H1 (cell line): Measurements from ENCODE around the gene PCDH19. TPM values are rescaled to one million over a fixed set of nuclear protein-coding genes. Genes with fewer than 3 reads are reported as not detected.

Experiments used
- CTCF ChIA-PET: fragments of 300-600 bp; sonication (Branson Sonifier 250); formaldehyde crosslinking; loops from one replicate; lab custom pipeline; 2021; ENCODE audit not compliant: partially characterized antibody; lab: Charles Lee
- POLR2A ChIA-PET: fragments of 300-600 bp; sonication (Branson Sonifier 250); formaldehyde crosslinking; loops from one replicate; lab custom pipeline; 2021; ENCODE audit warnings: inconsistent platforms; ENCODE audit not compliant: partially characterized antibody; lab: Charles Lee
- DNase-seq, 2 experiments: peaks; one replicate each; pipeline versions ENCODE4 v3.0.0 to v3.0.0-alpha.2; 2010 to 2022; ENCODE audit warnings: low spot score in 2 of 2, low read depth in 1 of 2, mixed read lengths in 1 of 2
- FAIRE-seq: peaks from 2 replicates; lab custom pipeline; 2011; peaks lifted over from hg19 to GRCh38; lab: Jason Lieb, UNC
- H2AFZ ChIP-seq: 2 replicates; pipeline ENCODE4 v1.8.1; 2012; ENCODE audit warnings: low read length, inconsistent platforms
- H2AK5ac ChIP-seq: 2 replicates; pipeline ENCODE4 v1.6.1; 2013; ENCODE audit warnings: low read depth, low read length
- H2BK120ac ChIP-seq: replicated peaks from 2 replicates; pipeline ENCODE3; 2013; ENCODE audit warnings: low read depth, low read length, inconsistent platforms
- H2BK12ac ChIP-seq: 2 replicates; pipeline ENCODE4 v1.6.1; 2013; ENCODE audit warnings: low read depth, low read length
- H2BK15ac ChIP-seq: 2 replicates; pipeline ENCODE4 v1.6.1; 2013; ENCODE audit warnings: low read length
- H2BK20ac ChIP-seq: 2 replicates; pipeline ENCODE4 v1.6.1; 2013; ENCODE audit warnings: low read length
- H2BK5ac ChIP-seq: 2 replicates; pipeline ENCODE4 v1.6.1; 2013; ENCODE audit warnings: low read depth, low read length
- H3K14ac ChIP-seq: 2 replicates; pipeline ENCODE4 v1.6.1; 2013; ENCODE audit warnings: inconsistent platforms; ENCODE audit not compliant: insufficient read length
- H3K18ac ChIP-seq: 2 replicates; pipeline ENCODE4 v1.6.1; 2013; ENCODE audit warnings: low read length; ENCODE audit errors: extremely low read depth
- H3K23ac ChIP-seq: 2 replicates; pipeline ENCODE4 v1.6.1; 2013; ENCODE audit warnings: inconsistent platforms; ENCODE audit not compliant: insufficient read length
- H3K23me2 ChIP-seq: 2 replicates; pipeline ENCODE4 v1.6.1; 2013; ENCODE audit warnings: low read depth, low read length
- H3K27ac ChIP-seq: 2 replicates; pipeline ENCODE4 v1.6.1; 2011; ENCODE audit warnings: low read depth, low read length, inconsistent platforms
- H3K27me3 ChIP-seq, 4 experiments: replicated peaks in 1 of 4; 1 replicate in 1 of 4; 2 replicates in 3 of 4; pipeline versions ENCODE4 v1.6.1 to v1.8.1; 2011 to 2013; ENCODE audit warnings: low read length in 3 of 4, mild to moderate bottlenecking in 3 of 4, inconsistent platforms in 2 of 4, mixed read lengths in 2 of 4, moderate library complexity in 1 of 4; ENCODE audit not compliant: control insufficient read depth in 3 of 4, insufficient read depth in 3 of 4; ENCODE audit errors: extremely low read depth in 1 of 4
- H3K36me3 ChIP-seq, 4 experiments: 2 replicates each; pipeline versions ENCODE4 v1.6.1 to v1.8.1; 2011 to 2013; ENCODE audit warnings: mild to moderate bottlenecking in 4 of 4, low read length in 3 of 4, moderate library complexity in 2 of 4, control low read depth in 1 of 4, inconsistent platforms in 1 of 4; ENCODE audit not compliant: insufficient read depth in 4 of 4, control insufficient read depth in 2 of 4
- H3K4ac ChIP-seq: replicated peaks from 2 replicates; pipeline ENCODE3; 2013; ENCODE audit warnings: low read length, low read depth, mixed read lengths, inconsistent platforms; ENCODE audit not compliant: insufficient read length
- H3K4me1 ChIP-seq, 4 experiments: replicated peaks in 1 of 4; 1 replicate in 1 of 4; 2 replicates in 3 of 4; pipeline versions ENCODE4 v1.6.1 to v1.8.1; 2011 to 2013; ENCODE audit warnings: low read length in 3 of 4, inconsistent platforms in 2 of 4, mixed read lengths in 1 of 4; ENCODE audit not compliant: insufficient read depth in 4 of 4, control insufficient read depth in 3 of 4
- H3K4me2 ChIP-seq, 2 experiments: 2 replicates each; pipeline versions ENCODE4 v1.6.1 to v1.8.1; 2011 to 2013; ENCODE audit warnings: low read depth in 2 of 2, low read length in 2 of 2, control low read depth in 1 of 2, inconsistent platforms in 1 of 2, mild to moderate bottlenecking in 1 of 2; ENCODE audit not compliant: insufficient read depth in 1 of 2
- H3K4me3 ChIP-seq, 4 experiments: fragments of 200-600, 300-600 bp in 1 of 4; sonication (generic), shearing (Covaris generic), sonication (Bioruptor Twin) in 1 of 4; 2 replicates each; pipeline versions ENCODE4 v1.5.1 to v1.8.1; 2011 to 2016; ENCODE audit warnings: low read length in 4 of 4, low read depth in 3 of 4, control low read depth in 2 of 4, inconsistent platforms in 2 of 4, mild to moderate bottlenecking in 2 of 4, mixed read lengths in 1 of 4, moderate library complexity in 1 of 4; ENCODE audit not compliant: insufficient read depth in 2 of 4; ENCODE audit errors: extremely low read depth in 1 of 4
- H3K56ac ChIP-seq: replicated peaks from 2 replicates; pipeline ENCODE3; 2013; ENCODE audit warnings: low read depth, mild to moderate bottlenecking, mixed read lengths, low read length, inconsistent platforms; ENCODE audit not compliant: insufficient read length
- H3K79me1 ChIP-seq: 2 replicates; pipeline ENCODE4 v1.6.1; 2013; ENCODE audit warnings: low read depth, low read length, control low read depth
- H3K79me2 ChIP-seq, 2 experiments: 2 replicates each; pipeline versions ENCODE4 v1.6.1 to v1.8.1; 2012 to 2013; ENCODE audit warnings: low read length in 2 of 2, mild to moderate bottlenecking in 2 of 2, inconsistent platforms in 1 of 2; ENCODE audit not compliant: insufficient read depth in 2 of 2, control insufficient read depth in 1 of 2
- H3K9ac ChIP-seq, 4 experiments: replicated peaks in 1 of 4; 1 replicate in 1 of 4; 2 replicates in 3 of 4; pipeline versions ENCODE4 v1.6.1 to v1.8.1; 2011 to 2013; ENCODE audit warnings: low read depth in 3 of 4, low read length in 3 of 4, control low read depth in 2 of 4, mild to moderate bottlenecking in 2 of 4, moderate library complexity in 2 of 4, inconsistent platforms in 1 of 4; ENCODE audit errors: extremely low read depth in 1 of 4
- H3K9me3 ChIP-seq, 2 experiments: 2 replicates each; pipeline versions ENCODE4 v1.6.1 to v1.8.1; 2012 to 2013; ENCODE audit warnings: mild to moderate bottlenecking in 2 of 2, moderate library complexity in 2 of 2, control low read depth in 1 of 2, inconsistent platforms in 1 of 2, low read depth in 1 of 2, low read length in 1 of 2, mixed read lengths in 1 of 2; ENCODE audit not compliant: insufficient read depth in 2 of 2
- H4K20me1 ChIP-seq, 2 experiments: replicated peaks in 1 of 2; 2 replicates each; pipeline versions ENCODE3 to v1.8.1; 2011 to 2013; ENCODE audit warnings: inconsistent platforms in 2 of 2, low read length in 2 of 2, mild to moderate bottlenecking in 1 of 2; ENCODE audit not compliant: insufficient read depth in 2 of 2, control insufficient read depth in 1 of 2
- H4K5ac ChIP-seq: 2 replicates; pipeline ENCODE4 v1.6.1; 2013; ENCODE audit warnings: low read length, low read depth, mixed read lengths, inconsistent platforms; ENCODE audit not compliant: insufficient read length
- H4K8ac ChIP-seq: 2 replicates; pipeline ENCODE4 v1.8.0; 2013; ENCODE audit warnings: mild to moderate bottlenecking, moderate library complexity, low read length, inconsistent platforms; ENCODE audit not compliant: insufficient read depth; ENCODE audit errors: extremely low read depth
- H4K91ac ChIP-seq: replicated peaks from 2 replicates; pipeline ENCODE3; 2013; ENCODE audit warnings: low read length, mixed read lengths, inconsistent platforms; ENCODE audit not compliant: insufficient read length
- ASH2L ChIP-seq: fragments of 200-600, 300-600 bp; sonication (generic); IDR thresholded peaks from one replicate; pipeline ENCODE4 v1.7.1; 2017; ENCODE audit warnings: low read length
- CBX5 ChIP-seq: fragments of 300-800, 300-1000 bp; sonication (generic); IDR thresholded peaks from 2 replicates; pipeline ENCODE4 v1.7.1; 2016; ENCODE audit warnings: antibody characterized with exemption, low read length, low read depth
- CHD1 ChIP-seq: IDR thresholded peaks from 2 replicates; pipeline ENCODE4 v1.6.1; 2012; ENCODE audit warnings: low read depth, low read length, improper control_type of control experiment
- CREB1 ChIP-seq: IDR thresholded peaks from 2 replicates; pipeline ENCODE4 v1.6.1; 2012; ENCODE audit warnings: inconsistent platforms
- JUN ChIP-seq: IDR thresholded peaks from 2 replicates; pipeline ENCODE4 v1.6.1; 2011; ENCODE audit warnings: low read depth, mild to moderate bottlenecking, improper control_type of control experiment, low read length
- KDM4A ChIP-seq: IDR thresholded peaks from one replicate; pipeline ENCODE4 v1.7.1; 2012; ENCODE audit warnings: low read depth, mild to moderate bottlenecking, moderate library complexity, low read length, inconsistent platforms; ENCODE audit not compliant: severe bottlenecking
- MAFK ChIP-seq: IDR thresholded peaks from 2 replicates; pipeline ENCODE4 v1.6.1; 2012; ENCODE audit warnings: low read depth, mild to moderate bottlenecking, improper control_type of control experiment, low read length
- SAP30 ChIP-seq: fragments of 300-600 bp; sonication (generic); IDR thresholded peaks from 2 replicates; pipeline ENCODE4 v1.7.1; 2012; ENCODE audit warnings: low read length, moderate library complexity, mild to moderate bottlenecking, inconsistent platforms; ENCODE audit not compliant: insufficient read depth, insufficient replicate concordance
- SIN3A ChIP-seq, 2 experiments: IDR thresholded peaks in 1 of 2; conservative IDR thresholded peaks in 1 of 2; 2 replicates each; pipeline ENCODE4 v1.6.1; 2011 to 2012; ENCODE audit warnings: low read length in 2 of 2, improper control_type of control experiment in 1 of 2, low read depth in 1 of 2, mild to moderate bottlenecking in 1 of 2
- SRF ChIP-seq: IDR thresholded peaks from 2 replicates; pipeline ENCODE4 v1.6.1; 2011; ENCODE audit warnings: mild to moderate bottlenecking, low read depth, low read length, moderate library complexity
- WGBS, 2 experiments: shearing (Covaris generic) in 1 of 2; methylation state at CpG; one replicate each; pipeline versions ENCODE4 v1.1.6 to v1.1.7; 2013 to 2015; ENCODE audit warnings: low lambda C conversion rate in 2 of 2, mixed read lengths in 2 of 2, inconsistent platforms in 1 of 2, low coverage in 1 of 2, missing lambda C conversion rate in 1 of 2; ENCODE audit not compliant: insufficient replicate concordance in 2 of 2, insufficient coverage in 1 of 2, insufficient read length in 1 of 2; ENCODE audit errors: extremely low coverage in 1 of 2, missing lambda C conversion rate in 1 of 2; 5-methylcytosine and 5-hydroxymethylcytosine counted together
- polyA plus RNA-seq, 7 experiments: library from polyadenylated mRNA; depleted of rRNA in 3 of 7; stranded (reverse) in 5 of 7; unstranded in 2 of 7; fragments of >200 nt in 5 of 7; fragments of 200-250 nt in 2 of 7; gene quantifications; 1 replicate in 5 of 7; 2 replicates in 1 of 7; 4 replicates in 1 of 7; pipeline versions ENCODE4 v1.2.1 to v1.2.3, GENCODE V29; 2011 to 2013; ENCODE audit warnings: missing spikeins in 2 of 7, mixed read lengths in 2 of 7
- total RNA-seq: library from RNA; stranded (reverse); fragmentation: NEBNext Ultra II Directional; extraction: Animal tissue kit (Norgen Biotek cat#: 25700); gene quantifications from 2 replicates; pipeline ENCODE4 v1.2.1, GENCODE V29; 2021

Gene PCDH19
- total and polyA plus RNA-seq, 2 of the 8 experiments (the other 6 are each of a cell fraction or from before 2014, with no cell fraction given): 0.12 to 1.2 TPM

DNA sequence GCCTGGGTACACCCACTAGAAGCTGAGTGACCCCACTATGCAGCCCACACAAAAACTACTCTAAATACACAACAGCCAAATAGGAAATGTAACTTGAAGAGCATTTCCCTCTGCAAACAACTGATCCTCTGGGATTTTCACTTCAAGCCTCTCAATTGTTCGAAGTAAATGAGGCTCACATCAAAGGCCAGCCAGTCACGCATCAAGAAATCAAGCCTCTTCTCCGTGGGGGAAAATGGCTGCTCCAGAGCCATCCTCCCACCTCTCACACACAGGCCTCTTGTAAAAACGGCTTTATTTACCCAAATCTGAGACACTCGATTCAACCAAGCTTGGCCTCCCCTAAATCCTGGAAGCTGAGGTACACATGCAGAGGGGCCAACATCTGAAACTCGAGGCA lies 14.3 kb downstream of the PCDH19 start:
- no peak overlapping the region for H3K56ac ChIP-seq
- H4K8ac ChIP-seq: no peak overlapping the region
- no peak overlapping the region for H2BK20ac ChIP-seq
- no peaks in the 10 kb centered on the region for H3K36me3 ChIP-seq
- no peak overlapping the region for H4K5ac ChIP-seq
- no peak overlapping the region for H3K9ac ChIP-seq
- H4K20me1 ChIP-seq: no peaks in the 10 kb centered on the region
- H2BK12ac ChIP-seq: no peak overlapping the region
- no peak overlapping the region for H3K14ac ChIP-seq
- no peak overlapping the region for H3K27ac ChIP-seq
- POLR2A ChIA-PET: interaction anchor here (1.0 to 1.6 kb wide), 2 partner anchors 12 to 14 kb away, joined by 7 to 8 read pairs; partner anchors contain the start of gene PCDH19
- 18% methylated on average over 2 of the region's 6 CpGs; no CpG with 5 or more reads in 1 of the 2 experiments for WGBS, 2 experiments
- FAIRE-seq (no peak), DNase-seq (no peak)
- no peak overlapping the region for H2BK5ac ChIP-seq
- H3K27me3 ChIP-seq: peaks cover 13 to 41% (median 29%) of the 10 kb centered on the region in 4 experiments
- peak overlapping the region; percentile 13 to 48; a peak in 3 of 4 replicates for H3K4me2 ChIP-seq
- H3K23me2 ChIP-seq: no peaks in the 10 kb centered on the region
- TF ChIP-seq CHD1 (no peak), KDM4A (no peak), CREB1 (no peak), MAFK (no peak), ASH2L (no peak), SRF (no peak), CBX5 (no peak), JUN (no peak), SAP30 (no peak), SIN3A (conservative IDR thresholded peaks at IDR 0.05 in 1 of 2, IDR thresholded peaks at IDR 0.05 in 1 of 2; ENCODE audit: low read depth in 1 of 2, low read length in 2 of 2) (no peak)
- H2AK5ac ChIP-seq: no peak overlapping the region
- H3K79me2 ChIP-seq: no peaks in the 10 kb centered on the region
- H2AFZ ChIP-seq: no peak overlapping the region
- CTCF ChIA-PET: interaction anchor here (0.6 to 2.7 kb wide), 5 partner anchors 15 to 102 kb away, joined by 3 to 13 read pairs (median 4); partner anchors contain the start of gene PCDH19
- no peak overlapping the region for H2BK120ac ChIP-seq
- H3K4me3 ChIP-seq: peak overlapping the region in 1 of 4 experiments; percentile 12; a peak in 1 of 8 replicates
- no peak overlapping the region for H3K23ac ChIP-seq
- H3K18ac ChIP-seq: no peak overlapping the region
- H3K4me1 ChIP-seq: peaks cover 0 to 4% (median 3%) of the 10 kb centered on the region in 4 experiments; a peak in 5 of 7 replicates
- no peaks in the 10 kb centered on the region for H3K9me3 ChIP-seq
- no peak overlapping the region for H2BK15ac ChIP-seq
- no peaks in the 10 kb centered on the region for H3K79me1 ChIP-seq
- no peak overlapping the region for H4K91ac ChIP-seq
- no peak overlapping the region for H3K4ac ChIP-seq
